Tongue (tissue), 2 donors: ENCODE measurements around the gene NRSN2. TPM values are rescaled to one million over a fixed set of nuclear protein-coding genes. Genes with fewer than 3 reads are reported as not detected.

Experiments used
- DNase-seq: peaks from one replicate; pipeline ENCODE4 v3.0.0-alpha.2; 2015
- total RNA-seq: library from RNA; depleted of rRNA; stranded (reverse); fragments of >200 nt; gene quantifications from one replicate; pipeline ENCODE4 v1.2.3, GENCODE V29; 2014

The NRSN2 gene
- 6.3 TPM for total RNA-seq

GRCh38 chr20:346640-347316 lies at the start of gene NRSN2:
NRSN2 (plus strand) TSS chr20:347111; CDS start chr20:349644, 2,533 bp downstream.
- DNase-seq = peak; percentile 89

- peak; percentile 65 for DNase-seq
Observed at GRCh38 chr20:297925-298775, 48.8 kb upstream of the NRSN2 start.

DNA sequence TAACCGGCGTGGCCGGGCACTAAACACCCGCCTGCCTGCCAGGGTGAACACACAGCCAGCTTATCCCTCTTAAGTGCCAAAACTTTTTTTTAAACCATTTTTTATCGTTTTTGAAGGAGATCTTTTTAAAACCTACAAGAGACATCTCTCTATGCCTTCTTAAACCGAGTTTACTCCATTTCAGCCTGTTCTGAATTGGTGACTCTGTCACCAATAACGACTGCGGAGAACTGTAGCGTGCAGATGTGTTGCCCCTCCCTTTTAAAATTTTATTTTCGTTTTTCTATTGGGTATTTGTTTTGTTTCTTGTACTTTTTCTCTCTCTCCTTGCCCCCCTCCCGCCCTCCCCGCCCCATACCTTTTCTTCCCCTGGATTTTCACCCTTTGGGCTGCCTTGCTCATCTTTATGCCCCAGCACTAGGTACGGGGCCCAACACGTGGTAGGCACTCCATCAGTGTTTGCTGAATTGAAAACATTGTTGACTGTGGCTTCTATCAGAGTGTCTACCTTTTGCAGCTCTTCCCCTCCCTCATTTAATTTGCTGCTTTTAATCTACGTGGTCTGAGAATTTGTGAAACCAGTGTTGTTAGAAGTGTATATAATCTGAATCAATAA lies 48.0 kb upstream of the NRSN2 start:
- DNase-seq = no peak

GRCh38 chr20:300345-300990 lies 46.4 kb upstream of the NRSN2 start:
- peak; percentile 44 for DNase-seq

- no peak for DNase-seq
Observed at GRCh38 chr20:301886-302848, 44.7 kb upstream of the NRSN2 start.

- no peak for DNase-seq
Observed at GRCh38 chr20:305745-306144, 41.2 kb upstream of the NRSN2 start.

GRCh38 chr20:308427-309038 lies 38.4 kb upstream of the NRSN2 start:
- no peak for DNase-seq

GRCh38 chr20:309306-309840 lies 37.5 kb upstream of the NRSN2 start:
- peak; percentile 59 for DNase-seq

- DNase-seq = peak; percentile 100
Observed at GRCh38 chr20:309841-310644, 36.9 kb upstream of the NRSN2 start.

- DNase-seq = no peak
Observed at GRCh38 chr20:310645-311044, 36.3 kb upstream of the NRSN2 start.

- no peak for DNase-seq
Observed at GRCh38 chr20:311609-312008, 35.3 kb upstream of the NRSN2 start.

DNA sequence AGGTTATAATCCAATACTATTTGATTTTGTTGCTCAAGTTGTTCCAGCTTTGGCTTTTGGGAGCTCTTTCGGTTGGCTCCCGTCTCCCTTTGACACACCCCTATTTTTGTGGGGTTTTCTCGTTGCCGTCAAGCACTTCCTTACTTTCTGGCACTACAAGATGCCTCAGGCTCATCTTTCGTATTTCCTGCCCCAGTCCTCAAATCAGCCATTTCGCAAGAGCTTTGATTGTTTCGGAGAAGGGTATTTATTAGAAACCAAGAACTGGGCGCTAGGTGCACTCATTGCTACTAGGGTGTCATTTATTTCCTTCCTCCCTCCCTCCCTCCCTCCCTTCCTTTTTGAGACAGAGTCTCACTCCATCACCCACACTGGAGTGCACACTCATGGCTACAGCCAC lies 34.8 kb upstream of the NRSN2 start:
- DNase-seq = no peak

- DNase-seq = no peak
Observed at GRCh38 chr20:312866-313265, 34.0 kb upstream of the NRSN2 start.

DNA sequence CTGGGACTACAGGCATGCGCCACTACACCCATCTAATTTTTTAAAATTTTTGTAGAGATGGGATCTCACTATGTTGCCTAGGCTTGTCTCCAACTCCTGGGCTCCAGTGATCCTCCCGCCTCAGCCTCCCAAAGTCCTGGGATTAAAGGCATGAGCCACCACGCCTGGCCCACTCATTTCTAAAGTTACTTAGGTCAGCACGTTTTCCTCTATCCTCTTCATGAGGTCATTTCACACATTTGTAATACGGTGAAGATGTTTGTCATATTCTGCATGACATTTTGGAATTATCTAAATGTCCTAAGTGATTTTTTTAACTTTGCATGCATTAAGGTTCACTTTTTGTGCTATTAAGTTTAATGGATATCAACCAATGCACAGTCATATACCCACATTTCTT lies 33.5 kb upstream of the NRSN2 start:
- no peak for DNase-seq

DNA sequence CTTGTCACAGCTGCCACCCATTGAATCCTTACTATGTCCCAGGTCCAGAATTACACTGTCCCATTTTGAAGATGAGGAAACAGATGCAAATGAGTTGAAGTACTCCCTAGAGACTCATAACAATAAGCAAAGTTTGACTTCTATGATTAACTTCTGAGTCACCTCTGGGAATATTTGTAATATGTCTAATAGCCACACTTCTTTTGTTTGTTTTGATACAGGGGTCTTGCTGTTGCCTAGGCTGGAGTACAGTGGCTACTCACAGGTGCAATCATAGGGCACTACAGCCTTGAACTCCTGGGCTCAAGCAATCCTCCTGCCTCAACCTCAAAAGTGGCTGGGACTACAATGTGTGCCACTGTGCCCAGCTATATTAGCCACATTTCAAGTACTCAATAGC lies 33.0 kb upstream of the NRSN2 start:
- no peak for DNase-seq

DNA sequence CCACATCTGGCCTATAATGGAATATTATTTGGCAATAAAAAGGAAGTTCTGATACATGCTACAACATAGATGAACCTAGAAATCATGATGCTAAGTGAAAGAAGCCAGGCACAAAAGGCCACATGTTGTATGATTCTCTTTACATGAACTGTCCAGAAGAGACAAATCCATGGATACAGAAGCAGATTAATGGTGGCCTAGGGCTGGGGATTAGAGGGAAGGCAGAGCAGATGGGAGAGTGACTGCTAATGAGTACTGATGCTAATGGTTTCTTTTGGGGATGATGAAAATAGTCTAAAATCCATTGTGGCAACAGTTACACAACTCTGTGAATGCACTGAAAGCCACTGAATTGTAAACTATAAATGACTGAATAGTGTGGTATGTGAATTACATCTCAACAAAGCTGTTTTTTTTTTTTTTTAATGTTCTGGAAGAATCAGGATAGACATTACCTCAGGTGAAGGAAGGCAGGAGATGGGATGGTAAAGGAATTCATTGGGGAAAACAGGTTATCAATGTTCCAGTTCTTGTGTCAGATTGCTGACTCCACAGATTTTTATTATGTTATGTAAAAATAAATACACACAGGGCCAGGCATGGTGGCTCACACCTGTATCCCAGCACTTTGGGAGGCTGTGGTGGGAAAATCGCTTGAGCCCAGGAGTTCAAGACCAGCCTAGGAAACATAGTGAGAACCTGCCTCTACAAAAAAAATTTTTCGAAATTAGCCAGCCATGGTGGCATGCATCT lies 30.4 kb upstream of the NRSN2 start:
- no peak for DNase-seq

- peak; percentile 94 for DNase-seq
Observed at GRCh38 chr20:324177-325044, 22.5 kb upstream of the NRSN2 start.
